ENCODE data around the gene DYSF.
A peak's percentile ranks its signal among the peaks of the same experiment; 100 is the strongest.

Gene DYSF

DNA sequence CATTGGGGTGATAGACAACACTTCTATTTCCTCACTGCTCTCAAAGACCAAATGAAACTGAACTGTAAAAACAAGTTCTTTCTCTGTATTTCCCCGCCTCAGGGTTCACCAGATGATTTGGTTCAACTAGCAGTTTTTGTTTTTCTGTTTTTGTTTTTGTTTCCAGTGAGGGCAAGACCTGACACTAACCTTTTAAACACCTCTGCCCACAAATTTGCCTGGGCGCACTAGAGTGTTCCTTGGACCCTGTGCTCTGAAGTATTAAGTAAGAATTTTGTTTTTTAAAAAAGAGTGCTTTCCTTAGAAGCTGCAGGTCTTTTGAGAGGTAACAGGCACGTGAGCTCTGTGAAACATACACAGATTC lies 92.9 kb downstream of the DYSF start:
- in situ Hi-C loops (cut with MboI; ENCODE audit: low sequenced_read_pairs, unreplicated experiment) = loop anchor here (25.0 kb wide), 1 partner anchor 591 kb away; the partner anchor contains the start of gene CYP26B1
- TF ChIP-seq, protein P1, sequence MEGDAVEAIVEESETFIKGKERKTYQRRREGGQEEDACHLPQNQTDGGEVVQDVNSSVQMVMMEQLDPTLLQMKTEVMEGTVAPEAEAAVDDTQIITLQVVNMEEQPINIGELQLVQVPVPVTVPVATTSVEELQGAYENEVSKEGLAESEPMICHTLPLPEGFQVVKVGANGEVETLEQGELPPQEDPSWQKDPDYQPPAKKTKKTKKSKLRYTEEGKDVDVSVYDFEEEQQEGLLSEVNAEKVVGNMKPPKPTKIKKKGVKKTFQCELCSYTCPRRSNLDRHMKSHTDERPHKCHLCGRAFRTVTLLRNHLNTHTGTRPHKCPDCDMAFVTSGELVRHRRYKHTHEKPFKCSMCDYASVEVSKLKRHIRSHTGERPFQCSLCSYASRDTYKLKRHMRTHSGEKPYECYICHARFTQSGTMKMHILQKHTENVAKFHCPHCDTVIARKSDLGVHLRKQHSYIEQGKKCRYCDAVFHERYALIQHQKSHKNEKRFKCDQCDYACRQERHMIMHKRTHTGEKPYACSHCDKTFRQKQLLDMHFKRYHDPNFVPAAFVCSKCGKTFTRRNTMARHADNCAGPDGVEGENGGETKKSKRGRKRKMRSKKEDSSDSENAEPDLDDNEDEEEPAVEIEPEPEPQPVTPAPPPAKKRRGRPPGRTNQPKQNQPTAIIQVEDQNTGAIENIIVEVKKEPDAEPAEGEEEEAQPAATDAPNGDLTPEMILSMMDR (IDR thresholded peaks at IDR 0.05; ENCODE audit: borderline replicate concordance, control extremely low read depth, extremely low read depth, insufficient read depth, missing control alignments) = no peak
- DNase-seq (ENCODE audit: low spot score) = no peak

DNA sequence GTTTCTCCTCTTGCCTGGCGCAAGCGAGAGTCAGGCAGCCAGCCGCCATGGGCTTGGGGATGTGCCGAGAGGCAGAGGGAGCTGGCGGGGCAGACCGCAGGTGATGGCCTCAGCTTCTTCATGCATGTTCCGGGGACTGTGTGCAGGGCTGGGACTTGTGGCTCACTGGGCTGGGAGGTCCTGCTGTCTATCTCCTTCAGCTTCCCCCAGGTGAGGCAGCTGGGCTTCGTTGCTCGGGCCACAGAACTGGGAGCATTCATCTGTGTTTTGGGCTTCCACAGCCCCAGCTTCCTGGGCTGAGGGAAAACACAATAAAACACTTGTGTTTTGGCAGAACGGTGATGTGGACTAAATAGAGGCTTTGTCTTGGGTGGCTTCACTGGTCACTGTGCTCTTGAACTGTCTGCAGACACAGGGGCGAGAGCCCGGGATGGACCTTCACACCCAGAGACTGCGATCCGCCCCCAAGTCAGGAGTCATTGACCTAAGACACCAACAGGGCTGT lies 93.5 kb downstream of the DYSF start:
- in situ Hi-C loops (cut with MboI; ENCODE audit: low sequenced_read_pairs, unreplicated experiment) = loop anchor here (25.0 kb wide), 1 partner anchor 590 kb away; the partner anchor contains the start of gene CYP26B1
- TF ChIP-seq, protein P1 (IDR thresholded peaks at IDR 0.05; ENCODE audit: borderline replicate concordance, control extremely low read depth, extremely low read depth, insufficient read depth, missing control alignments) = no peak
- DNase-seq (ENCODE audit: low spot score) = no peak

DNA sequence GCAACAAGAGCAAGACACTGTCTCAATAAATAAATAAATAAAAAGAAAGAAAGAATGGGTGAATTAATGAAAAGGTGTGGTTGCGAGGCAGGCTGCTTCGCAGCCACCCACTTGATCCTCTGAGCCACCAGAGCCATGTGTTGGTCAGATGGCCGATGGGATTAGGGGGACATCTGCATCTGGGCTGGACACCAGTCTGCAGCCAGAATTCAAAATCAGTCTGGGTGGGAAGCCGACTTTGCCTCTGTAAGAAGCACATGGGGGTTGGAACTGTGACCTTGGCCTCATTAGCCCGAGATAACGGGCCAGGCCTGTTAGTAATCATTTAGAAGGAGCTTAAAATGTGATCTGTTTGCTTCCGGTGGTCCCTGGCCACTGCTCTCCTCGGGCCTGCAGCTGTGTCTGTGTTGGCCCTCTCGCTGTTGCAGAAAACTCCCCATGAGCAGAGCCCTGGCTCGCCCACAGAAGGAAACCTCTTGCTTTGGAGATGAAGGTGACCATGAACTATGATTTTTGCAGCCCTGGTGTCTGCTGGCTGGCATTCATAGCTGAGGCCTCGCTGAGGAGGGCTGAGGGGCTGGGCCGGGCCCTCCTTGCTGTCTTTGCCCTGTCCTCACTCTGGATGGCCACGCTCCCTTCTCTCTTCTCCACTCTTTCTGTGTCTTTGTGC lies 94.4 kb downstream of the DYSF start:
- in situ Hi-C loops (cut with MboI; ENCODE audit: low sequenced_read_pairs, unreplicated experiment) = loop anchor here (25.0 kb wide), 1 partner anchor 590 kb away; the partner anchor contains the start of gene CYP26B1
- DNase-seq (ENCODE audit: low spot score) = no peak
- TF ChIP-seq, protein P1 (IDR thresholded peaks at IDR 0.05; ENCODE audit: borderline replicate concordance, control extremely low read depth, extremely low read depth, insufficient read depth, missing control alignments) = no peak

DNA sequence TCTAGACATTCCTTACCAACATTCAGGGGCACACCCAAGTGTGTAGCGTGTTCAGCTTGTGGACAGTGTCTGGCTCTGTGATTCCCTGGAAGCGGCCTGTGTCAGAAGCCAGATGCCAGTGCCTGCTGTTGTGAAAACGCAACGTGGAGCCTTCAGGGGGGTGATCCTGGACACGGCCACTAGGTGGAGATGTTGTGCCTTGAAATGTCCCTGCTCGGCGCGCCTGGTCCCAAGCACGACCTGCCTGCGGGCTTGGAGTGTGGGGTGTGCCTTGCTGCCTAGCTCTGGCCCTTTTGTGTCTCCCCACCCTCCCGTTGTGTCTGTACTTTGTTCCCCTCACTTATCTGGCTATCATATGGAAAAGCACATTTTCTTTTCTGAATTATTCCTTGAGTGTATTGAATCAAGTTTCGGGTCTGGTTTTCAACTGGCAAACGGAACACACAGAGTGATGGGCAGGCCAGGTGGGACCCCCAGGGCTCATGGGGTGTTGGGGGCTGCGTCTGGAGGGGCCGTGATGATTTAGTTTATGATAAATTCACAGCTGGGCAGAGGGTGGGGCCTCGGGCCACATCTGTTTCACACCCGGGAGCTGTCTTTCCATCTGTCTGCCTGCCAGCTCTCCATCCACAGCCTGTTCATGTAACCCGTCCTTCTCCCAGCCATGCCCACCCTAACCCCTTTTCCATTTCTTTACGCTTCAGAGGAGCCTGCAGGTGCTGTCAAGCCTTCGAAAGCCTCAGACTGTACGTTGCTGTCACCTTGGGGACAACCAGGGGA lies 95.5 kb downstream of the DYSF start:
- peak; percentile 87 for DNase-seq (ENCODE audit: low spot score)
- TF ChIP-seq, protein P1 (IDR thresholded peaks at IDR 0.05; ENCODE audit: borderline replicate concordance, control extremely low read depth, extremely low read depth, insufficient read depth, missing control alignments) = peak; percentile 81
- in situ Hi-C loops (cut with MboI; ENCODE audit: low sequenced_read_pairs, unreplicated experiment) = loop anchor here (25.0 kb wide), 1 partner anchor 588 kb away; the partner anchor contains the start of gene CYP26B1

DNA sequence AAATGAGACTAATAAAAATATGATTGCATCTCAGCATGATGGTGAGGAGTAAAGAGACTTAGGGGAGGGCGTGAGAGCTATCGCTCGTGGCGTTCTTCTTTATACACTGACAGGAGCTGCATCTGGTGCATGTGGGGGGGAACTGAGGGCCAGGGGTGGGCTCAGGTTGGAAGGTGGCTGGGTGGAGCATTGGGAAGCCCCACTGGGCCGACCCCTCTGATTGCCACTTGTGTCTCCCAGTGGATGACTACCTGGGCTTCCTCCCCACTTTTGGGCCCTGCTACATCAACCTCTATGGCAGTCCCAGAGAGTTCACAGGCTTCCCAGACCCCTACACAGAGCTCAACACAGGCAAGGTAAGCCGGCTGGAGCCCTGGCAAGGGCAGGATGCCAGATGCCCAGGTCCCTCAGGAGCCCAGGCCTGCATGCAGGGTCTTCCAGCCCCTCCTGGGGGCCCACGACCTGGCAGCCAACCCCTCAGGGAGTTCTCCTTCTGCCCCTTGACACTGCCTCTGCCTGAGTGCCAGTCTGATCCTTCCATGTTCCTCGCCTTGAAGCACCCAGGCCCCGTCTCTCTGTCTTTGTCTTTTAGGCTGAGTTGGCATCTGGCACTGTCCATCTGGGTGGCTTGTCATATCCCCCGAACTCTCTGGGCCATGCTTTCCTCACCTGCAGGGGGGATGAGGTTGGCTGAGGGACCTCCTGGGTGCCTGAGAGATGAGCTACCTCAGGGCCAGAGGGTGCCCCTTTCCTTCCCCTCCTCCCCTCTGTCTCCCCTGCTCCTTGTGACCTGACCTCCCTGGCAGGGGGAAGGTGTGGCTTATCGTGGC lies 97.7 kb downstream of the DYSF start:
- TF ChIP-seq, protein P1 (IDR thresholded peaks at IDR 0.05; ENCODE audit: borderline replicate concordance, control extremely low read depth, extremely low read depth, insufficient read depth, missing control alignments) = no peak
- no peak for DNase-seq (ENCODE audit: low spot score)
- in situ Hi-C loops (cut with MboI; ENCODE audit: low sequenced_read_pairs, unreplicated experiment) = no loop called here

DNA sequence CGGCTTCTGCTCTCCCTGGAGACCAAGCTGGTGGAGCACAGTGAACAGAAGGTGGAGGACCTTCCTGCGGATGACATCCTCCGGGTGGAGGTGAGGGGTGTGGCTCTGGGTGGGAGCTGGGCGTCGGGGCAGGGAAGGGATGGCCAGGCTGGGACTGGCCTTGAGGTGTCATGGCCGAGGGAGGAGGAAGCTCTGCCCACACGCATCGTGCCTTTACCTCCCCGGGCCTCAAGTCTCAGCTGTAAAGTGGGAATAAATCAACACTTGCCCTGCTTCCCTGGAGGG lies 98.2 kb downstream of the DYSF start:
- TF ChIP-seq, protein P1 (IDR thresholded peaks at IDR 0.05; ENCODE audit: borderline replicate concordance, control extremely low read depth, extremely low read depth, insufficient read depth, missing control alignments) = no peak
- no peak for DNase-seq (ENCODE audit: low spot score)
- in situ Hi-C loops (cut with MboI; ENCODE audit: low sequenced_read_pairs, unreplicated experiment) = no loop called here

Measured in GM13976 (cell line).